Measurements from ENCODE around the gene SNX12.

DNA sequence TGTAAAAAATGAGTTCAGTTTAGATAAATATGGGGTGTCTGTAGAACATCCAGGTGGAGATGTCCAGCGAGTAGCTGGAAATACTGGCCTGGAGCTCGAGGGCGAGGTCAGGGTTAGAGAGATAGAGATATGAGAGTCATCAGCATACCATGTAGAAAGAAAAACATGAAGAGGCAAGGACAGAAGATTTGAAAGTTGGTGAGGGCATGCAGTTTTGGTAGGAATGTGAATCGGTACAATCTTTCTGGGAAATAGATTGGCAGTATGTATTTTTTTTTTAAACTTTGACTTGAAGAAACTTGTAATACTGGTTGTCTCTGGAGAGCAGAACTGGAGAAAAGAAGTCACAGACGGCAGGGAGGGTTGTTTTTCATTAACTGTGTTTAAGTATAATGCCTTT, 2.4 kb upstream of the SNX12 start:
- TF ChIP-seq POLR2A (IDR thresholded peaks at IDR 0.05): no peak
- TF ChIP-seq, protein P1, sequence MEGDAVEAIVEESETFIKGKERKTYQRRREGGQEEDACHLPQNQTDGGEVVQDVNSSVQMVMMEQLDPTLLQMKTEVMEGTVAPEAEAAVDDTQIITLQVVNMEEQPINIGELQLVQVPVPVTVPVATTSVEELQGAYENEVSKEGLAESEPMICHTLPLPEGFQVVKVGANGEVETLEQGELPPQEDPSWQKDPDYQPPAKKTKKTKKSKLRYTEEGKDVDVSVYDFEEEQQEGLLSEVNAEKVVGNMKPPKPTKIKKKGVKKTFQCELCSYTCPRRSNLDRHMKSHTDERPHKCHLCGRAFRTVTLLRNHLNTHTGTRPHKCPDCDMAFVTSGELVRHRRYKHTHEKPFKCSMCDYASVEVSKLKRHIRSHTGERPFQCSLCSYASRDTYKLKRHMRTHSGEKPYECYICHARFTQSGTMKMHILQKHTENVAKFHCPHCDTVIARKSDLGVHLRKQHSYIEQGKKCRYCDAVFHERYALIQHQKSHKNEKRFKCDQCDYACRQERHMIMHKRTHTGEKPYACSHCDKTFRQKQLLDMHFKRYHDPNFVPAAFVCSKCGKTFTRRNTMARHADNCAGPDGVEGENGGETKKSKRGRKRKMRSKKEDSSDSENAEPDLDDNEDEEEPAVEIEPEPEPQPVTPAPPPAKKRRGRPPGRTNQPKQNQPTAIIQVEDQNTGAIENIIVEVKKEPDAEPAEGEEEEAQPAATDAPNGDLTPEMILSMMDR (IDR thresholded peaks at IDR 0.05): no peak

Data from tibial nerve (tissue), 3 donors.